Measurements from ENCODE around the gene ERMP1. TPM values are rescaled to one million over a fixed set of nuclear protein-coding genes. Genes with fewer than 3 reads are reported as not detected.

The ERMP1 gene
- total and polyA plus RNA-seq, 2 donors from 2014 or later, result 34.4 to 89.6 TPM

DNA sequence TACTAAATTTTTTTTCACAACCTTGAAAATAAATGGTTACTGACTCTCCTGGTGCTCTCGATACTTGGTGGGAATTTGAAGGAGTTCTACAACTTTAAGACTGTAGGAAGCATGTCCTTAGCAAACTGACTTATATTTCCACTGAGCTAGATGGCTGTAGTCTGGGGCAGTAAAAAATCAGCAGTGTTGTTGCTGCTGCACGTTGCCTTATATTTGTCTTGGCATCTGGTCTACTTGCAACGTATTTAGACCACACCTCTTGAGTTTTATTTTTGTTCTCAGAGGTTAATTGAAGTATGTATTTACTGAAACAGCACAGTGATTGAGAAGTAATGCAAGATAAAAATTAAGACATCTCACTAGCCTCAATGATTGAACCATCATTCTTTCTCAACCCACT is 76.3 kb downstream of the ERMP1 start:
- TF ChIP-seq, protein P1, sequence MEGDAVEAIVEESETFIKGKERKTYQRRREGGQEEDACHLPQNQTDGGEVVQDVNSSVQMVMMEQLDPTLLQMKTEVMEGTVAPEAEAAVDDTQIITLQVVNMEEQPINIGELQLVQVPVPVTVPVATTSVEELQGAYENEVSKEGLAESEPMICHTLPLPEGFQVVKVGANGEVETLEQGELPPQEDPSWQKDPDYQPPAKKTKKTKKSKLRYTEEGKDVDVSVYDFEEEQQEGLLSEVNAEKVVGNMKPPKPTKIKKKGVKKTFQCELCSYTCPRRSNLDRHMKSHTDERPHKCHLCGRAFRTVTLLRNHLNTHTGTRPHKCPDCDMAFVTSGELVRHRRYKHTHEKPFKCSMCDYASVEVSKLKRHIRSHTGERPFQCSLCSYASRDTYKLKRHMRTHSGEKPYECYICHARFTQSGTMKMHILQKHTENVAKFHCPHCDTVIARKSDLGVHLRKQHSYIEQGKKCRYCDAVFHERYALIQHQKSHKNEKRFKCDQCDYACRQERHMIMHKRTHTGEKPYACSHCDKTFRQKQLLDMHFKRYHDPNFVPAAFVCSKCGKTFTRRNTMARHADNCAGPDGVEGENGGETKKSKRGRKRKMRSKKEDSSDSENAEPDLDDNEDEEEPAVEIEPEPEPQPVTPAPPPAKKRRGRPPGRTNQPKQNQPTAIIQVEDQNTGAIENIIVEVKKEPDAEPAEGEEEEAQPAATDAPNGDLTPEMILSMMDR (IDR thresholded peaks at IDR 0.05; ENCODE audit: borderline replicate concordance, extremely low read depth, insufficient read depth), result no peak

DNA sequence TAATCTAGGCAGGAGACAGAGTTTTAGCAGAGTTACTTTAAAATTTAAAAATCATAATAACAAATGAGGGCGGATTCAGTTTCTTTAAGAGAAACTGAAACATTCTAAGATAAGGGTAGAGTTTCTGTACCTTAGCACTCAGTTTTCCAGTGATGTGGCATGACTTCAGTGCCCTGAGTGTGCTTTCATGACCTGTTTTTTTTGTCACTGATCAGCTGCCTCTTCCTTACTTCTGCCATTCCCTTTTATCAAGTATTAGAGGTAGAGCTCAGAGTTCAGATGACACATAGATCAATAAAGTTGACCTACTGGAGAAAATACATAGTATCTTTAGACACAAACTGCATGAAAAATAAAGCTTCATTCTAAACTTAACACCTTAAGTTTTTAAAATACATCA is 82.3 kb downstream of the ERMP1 start:
- TF ChIP-seq, protein P1 (IDR thresholded peaks at IDR 0.05; ENCODE audit: borderline replicate concordance, extremely low read depth, insufficient read depth), result no peak
- intact Hi-C loops (cut with DNase I), result no loop called here
- no peak for DNase-seq
- Histone ChIP-seq H3K4me1 (ENCODE audit: control insufficient read depth in 2 of 3, insufficient read depth in 2 of 3, low read depth in 1 of 3, low read length in 3 of 3) (no peaks in the 10 kb centered on the region), H3K27ac (ENCODE audit: low read depth in 2 of 2, low read length in 2 of 2) (no peak overlapping the region), H3K9ac (ENCODE audit: low read length in 3 of 3) (no peak overlapping the region), H3K4me3 (ENCODE audit: low read length in 3 of 3) (no peak overlapping the region), H3K27me3 (ENCODE audit: control insufficient read depth, insufficient read depth, low read length) (no peaks in the 10 kb centered on the region), H3K36me3 (ENCODE audit: control insufficient read depth in 2 of 3, insufficient read depth in 3 of 3, low read length in 3 of 3) (peaks cover 4 to 26% (median 15%) of the 10 kb centered on the region in 3 donors), H3K9me3 (ENCODE audit: control insufficient read depth in 2 of 3, insufficient read depth in 1 of 3, low read length in 3 of 3) (no peaks in the 10 kb centered on the region)
- no peak for FAIRE-seq

More for the DNA sequence above, 76.3 kb downstream of the ERMP1 start:
- H3K9ac ChIP-seq (ENCODE audit: low read length in 3 of 3), result no peak overlapping the region
- no peaks in the 10 kb centered on the region for H3K9me3 ChIP-seq (ENCODE audit: control insufficient read depth in 2 of 3, insufficient read depth in 1 of 3, low read length in 3 of 3)
- FAIRE-seq (no peak), DNase-seq (no peak)
- intact Hi-C loops (cut with DNase I), result no loop called here
- peaks cover 3 to 14% (median 4%) of the 10 kb centered on the region in 3 donors for H3K36me3 ChIP-seq (ENCODE audit: control insufficient read depth in 2 of 3, insufficient read depth in 3 of 3, low read length in 3 of 3)
- H3K27ac ChIP-seq (ENCODE audit: low read depth in 2 of 2, low read length in 2 of 2), result no peak overlapping the region
- no peak overlapping the region for H3K4me3 ChIP-seq (ENCODE audit: low read length in 3 of 3)
- no peaks in the 10 kb centered on the region for H3K27me3 ChIP-seq (ENCODE audit: control insufficient read depth, insufficient read depth, low read length)
- H3K4me1 ChIP-seq (ENCODE audit: control insufficient read depth in 2 of 3, insufficient read depth in 2 of 3, low read depth in 1 of 3, low read length in 3 of 3), result no peaks in the 10 kb centered on the region

DNA sequence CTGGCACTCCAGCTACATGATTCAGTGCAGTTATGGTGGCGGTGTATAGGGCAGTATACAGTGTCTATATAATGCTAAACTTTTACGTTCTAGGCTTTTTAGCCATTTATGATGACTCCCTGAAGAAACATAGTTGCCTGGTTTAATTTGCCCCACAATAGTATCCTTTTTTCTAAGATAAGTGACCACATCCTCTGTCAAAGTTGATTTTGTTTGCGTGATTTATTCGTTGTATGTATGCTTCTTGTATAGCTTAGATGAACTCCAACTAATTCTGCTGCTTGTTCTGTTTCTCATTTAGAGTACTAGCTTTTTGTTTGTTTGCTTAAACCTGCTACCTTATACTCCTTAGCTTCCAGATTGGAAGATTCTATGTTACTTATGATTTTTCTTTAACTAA is 83.6 kb downstream of the ERMP1 start:
- DNase-seq (no peak), FAIRE-seq (no peak)
- Histone ChIP-seq H3K27me3 (ENCODE audit: control insufficient read depth, insufficient read depth, low read length) (no peaks in the 10 kb centered on the region), H3K27ac (ENCODE audit: low read depth in 2 of 2, low read length in 2 of 2) (no peak overlapping the region), H3K4me3 (ENCODE audit: low read length in 3 of 3) (no peak overlapping the region), H3K4me1 (ENCODE audit: control insufficient read depth in 2 of 3, insufficient read depth in 2 of 3, low read depth in 1 of 3, low read length in 3 of 3) (no peaks in the 10 kb centered on the region), H3K9ac (ENCODE audit: low read length in 3 of 3) (no peak overlapping the region), H3K36me3 (ENCODE audit: control insufficient read depth in 2 of 3, insufficient read depth in 3 of 3, low read length in 3 of 3) (peaks cover 4 to 36% (median 15%) of the 10 kb centered on the region in 3 donors), H3K9me3 (ENCODE audit: control insufficient read depth in 2 of 3, insufficient read depth in 1 of 3, low read length in 3 of 3) (no peaks in the 10 kb centered on the region)
- TF ChIP-seq, protein P1 (IDR thresholded peaks at IDR 0.05; ENCODE audit: borderline replicate concordance, extremely low read depth, insufficient read depth), result no peak
- intact Hi-C loops (cut with DNase I), result no loop called here

DNA sequence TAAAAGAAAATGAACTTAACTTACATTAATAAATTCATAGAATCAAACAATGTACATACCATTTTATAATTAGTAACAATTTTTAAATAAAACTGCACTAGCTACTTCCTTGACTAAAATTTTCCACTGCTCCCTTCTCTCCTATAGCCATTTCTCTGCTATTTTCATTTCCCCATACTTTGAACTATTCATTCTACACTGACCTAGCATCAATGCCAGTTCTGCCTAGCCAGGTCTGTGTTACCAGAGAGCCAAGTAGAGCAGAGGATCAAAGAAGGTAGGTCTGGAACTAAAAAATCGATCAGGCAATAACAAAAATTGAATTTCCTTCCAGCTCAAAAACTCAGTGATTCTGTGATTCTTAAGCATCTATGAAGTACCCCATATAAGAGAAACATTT is 84.5 kb downstream of the ERMP1 start:
- intact Hi-C loops (cut with DNase I), result no loop called here

More for the DNA sequence above, 84.5 kb downstream of the ERMP1 start:
- Histone ChIP-seq H3K27ac (ENCODE audit: low read depth in 2 of 2, low read length in 2 of 2) (no peak overlapping the region), H3K9ac (ENCODE audit: low read length in 3 of 3) (no peak overlapping the region), H3K27me3 (ENCODE audit: control insufficient read depth, insufficient read depth, low read length) (no peaks in the 10 kb centered on the region), H3K4me3 (ENCODE audit: low read length in 3 of 3) (no peak overlapping the region), H3K4me1 (ENCODE audit: control insufficient read depth in 2 of 3, insufficient read depth in 2 of 3, low read depth in 1 of 3, low read length in 3 of 3) (no peaks in the 10 kb centered on the region), H3K9me3 (ENCODE audit: control insufficient read depth in 2 of 3, insufficient read depth in 1 of 3, low read length in 3 of 3) (no peaks in the 10 kb centered on the region), H3K36me3 (ENCODE audit: control insufficient read depth in 2 of 3, insufficient read depth in 3 of 3, low read length in 3 of 3) (peaks cover 4 to 33% (median 15%) of the 10 kb centered on the region in 3 donors)
- DNase-seq (no peak), FAIRE-seq (no peak)
- TF ChIP-seq, protein P1 (IDR thresholded peaks at IDR 0.05; ENCODE audit: borderline replicate concordance, extremely low read depth, insufficient read depth), result no peak

All from kidney (tissue), 14 donors.